HEK293 (cell line): Measurements from ENCODE around the gene SAMM50.

Experiments used
- CTCF ChIP-seq: fragments of 450-650 bp; formaldehyde crosslinking; IDR thresholded peaks from 2 replicates; pipeline ENCODE4 v1.5.1; 2016; ENCODE audit warnings: missing biosample characterization, missing genetic modification characterization
- SP7 ChIP-seq: fragments of 450-650 bp; formaldehyde crosslinking; IDR thresholded peaks from 2 replicates; pipeline ENCODE4 v1.5.1; 2016; ENCODE audit warnings: missing biosample characterization, missing genetic modification characterization
- ZBTB20 ChIP-seq: fragments of 450-650 bp; formaldehyde crosslinking; IDR thresholded peaks from 2 replicates; pipeline ENCODE4 v1.5.1; 2016; ENCODE audit warnings: missing biosample characterization, missing genetic modification characterization
- ZIC2 ChIP-seq: fragments of 450-650 bp; formaldehyde crosslinking; IDR thresholded peaks from 2 replicates; pipeline ENCODE4 v1.5.1; 2016; ENCODE audit warnings: missing biosample characterization, missing genetic modification characterization
- ZNF175 ChIP-seq: fragments of 450-650 bp; formaldehyde crosslinking; IDR thresholded peaks from 2 replicates; pipeline ENCODE4 v1.5.1; 2016; ENCODE audit warnings: missing biosample characterization, missing genetic modification characterization
- ZNF362 ChIP-seq: fragments of 450-650 bp; formaldehyde crosslinking; IDR thresholded peaks from 2 replicates; pipeline ENCODE4 v1.5.1; 2016; ENCODE audit warnings: missing biosample characterization, missing genetic modification characterization
- ZNF398 ChIP-seq: fragments of 450-650 bp; formaldehyde crosslinking; IDR thresholded peaks from 2 replicates; pipeline ENCODE4 v1.5.1; 2017; ENCODE audit warnings: missing biosample characterization, missing genetic modification characterization
- ZNF48 ChIP-seq: fragments of 450-650 bp; formaldehyde crosslinking; IDR thresholded peaks from 2 replicates; pipeline ENCODE4 v1.5.1; 2016; ENCODE audit warnings: missing biosample characterization, missing genetic modification characterization
- ZNF692 ChIP-seq: fragments of 450-650 bp; formaldehyde crosslinking; IDR thresholded peaks from 2 replicates; pipeline ENCODE4 v1.5.1; 2016; ENCODE audit warnings: missing biosample characterization, missing genetic modification characterization

GRCh38 chr22:43944670-43945430 lies 10.4 kb upstream of the SAMM50 start:
- no peak for TF ChIP-seq CTCF
- no peak for TF ChIP-seq ZNF398
- no peak for TF ChIP-seq ZNF175 (tag by site-specific recombination)
- no peak for TF ChIP-seq SP7 (tag by site-specific recombination)
- no peak for TF ChIP-seq ZIC2
- TF ChIP-seq ZNF692, result no peak
- no peak for TF ChIP-seq ZNF48 (tag by site-specific recombination)
- TF ChIP-seq ZNF362 (tag by site-specific recombination), result no peak
- no peak for TF ChIP-seq ZBTB20 (tag by site-specific recombination)
